CD4-positive, alpha-beta T cell treated with Interleukin-21 for 1 hour (primary cell): Measurements from ENCODE around the gene BARHL1.

Experiments
- DNase-seq: peaks from one replicate; pipeline ENCODE4 v3.0.0-alpha.2; 2020

The BARHL1 gene

GRCh38 chr9:132582276-132582785 is at the start of gene BARHL1:
Gene BARHL1, plus strand, starts transcription at chr9:132582606. Its CDS starts 192 bp downstream, at chr9:132582798.
- no peak for DNase-seq

- no peak for DNase-seq
Observed at GRCh38 chr9:132534832-132535231, 47.6 kb upstream of the BARHL1 start.

- no peak for DNase-seq
Observed at GRCh38 chr9:132536124-132536523, 46.3 kb upstream of the BARHL1 start.

GRCh38 chr9:132537352-132537751 is 45.1 kb upstream of the BARHL1 start:
- DNase-seq, result no peak

GRCh38 chr9:132538071-132538470 is 44.3 kb upstream of the BARHL1 start:
- no peak for DNase-seq

GRCh38 chr9:132539096-132539495 is 43.3 kb upstream of the BARHL1 start:
- DNase-seq, result no peak

- no peak for DNase-seq
Observed at GRCh38 chr9:132541051-132541450, 41.4 kb upstream of the BARHL1 start.

- DNase-seq, result no peak
Observed at GRCh38 chr9:132541870-132542830, 40.3 kb upstream of the BARHL1 start.

GRCh38 chr9:132543251-132543650 is 39.2 kb upstream of the BARHL1 start:
- DNase-seq, result no peak

GRCh38 chr9:132543960-132544359 is 38.4 kb upstream of the BARHL1 start:
- DNase-seq, result no peak

GRCh38 chr9:132545578-132545977 is 36.8 kb upstream of the BARHL1 start:
- DNase-seq, result no peak

- no peak for DNase-seq
Observed at GRCh38 chr9:132546148-132547051, 36.0 kb upstream of the BARHL1 start.

GRCh38 chr9:132547052-132547431 is 35.4 kb upstream of the BARHL1 start:
- DNase-seq, result no peak

GRCh38 chr9:132547436-132547835 is 35.0 kb upstream of the BARHL1 start:
- DNase-seq, result no peak

GRCh38 chr9:132547976-132548730 is 34.3 kb upstream of the BARHL1 start:
- DNase-seq, result no peak

- DNase-seq, result no peak
Observed at GRCh38 chr9:132548751-132549640, 33.4 kb upstream of the BARHL1 start.

GRCh38 chr9:132551556-132551955 is 30.9 kb upstream of the BARHL1 start:
- no peak for DNase-seq

- no peak for DNase-seq
Observed at GRCh38 chr9:132552041-132552440, 30.4 kb upstream of the BARHL1 start.

- DNase-seq, result no peak
Observed at GRCh38 chr9:132554755-132555154, 27.7 kb upstream of the BARHL1 start.

- DNase-seq, result no peak
Observed at GRCh38 chr9:132555528-132555927, 26.9 kb upstream of the BARHL1 start.

GRCh38 chr9:132556235-132556634 is 26.2 kb upstream of the BARHL1 start:
- DNase-seq, result no peak

- no peak for DNase-seq
Observed at GRCh38 chr9:132556714-132557113, 25.7 kb upstream of the BARHL1 start.
